ENCODE results near the gene SCIMP.
"Not testable (repeated sequence)": the region's sequence is repeated elsewhere in the genome, so short reads cannot be mapped to it uniquely, and the experiment has no call there.

The SCIMP gene

DNA sequence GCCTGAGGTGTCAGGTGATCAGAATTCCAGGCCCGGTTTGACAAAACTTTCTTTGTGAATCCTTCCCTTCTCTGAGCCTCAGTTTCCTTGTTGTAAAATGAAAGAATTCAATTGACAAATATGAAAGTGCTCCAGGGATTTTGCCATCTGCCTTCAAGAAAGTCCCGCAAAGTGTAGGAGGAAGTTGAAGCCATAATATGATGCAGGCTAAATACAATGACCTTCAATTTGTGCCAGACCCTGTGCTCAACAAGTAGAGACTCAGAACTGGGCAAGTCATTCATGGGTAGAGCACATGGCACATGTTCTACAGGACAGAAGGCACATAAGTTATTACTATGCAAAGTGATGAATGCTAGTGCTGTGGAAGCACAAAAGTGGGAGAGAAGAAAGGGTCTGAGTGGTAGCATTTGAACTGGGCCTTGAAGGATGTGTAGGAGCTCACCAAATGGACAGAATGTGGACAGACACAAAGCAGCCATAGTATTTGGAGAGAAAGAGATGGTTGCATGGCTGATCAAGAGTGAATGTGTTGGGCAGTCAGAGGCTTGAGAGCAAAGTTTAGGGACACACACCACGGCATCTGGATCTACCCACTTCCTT lies 2.4 kb upstream of the SCIMP start:
- no peak for DNase-seq

DNA sequence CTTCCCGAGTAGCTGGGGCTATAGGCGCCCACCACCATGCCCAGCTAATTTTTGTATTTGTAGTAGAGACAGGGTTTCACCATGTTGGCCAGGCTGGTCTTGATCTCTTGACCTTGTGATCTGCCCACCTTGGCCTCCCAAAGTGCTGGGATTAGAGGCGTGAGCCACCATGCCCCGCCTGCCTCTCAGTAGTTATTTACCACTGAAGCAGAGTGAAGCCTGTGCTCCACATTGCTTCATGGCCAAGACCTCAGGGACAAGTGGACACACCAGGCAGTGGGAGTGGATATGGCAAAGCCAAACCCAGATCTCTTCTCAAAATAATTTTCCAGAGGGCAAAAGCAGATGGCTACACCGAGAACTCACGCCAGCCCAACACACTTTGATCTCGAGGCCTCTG lies 1.2 kb downstream of the SCIMP start:
- not testable (repeated sequence) for DNase-seq

GRCh38 chr17:5226940-5227878 lies 7.5 kb downstream of the SCIMP start:
- no peak for DNase-seq

GRCh38 chr17:5225668-5226457 lies 8.8 kb downstream of the SCIMP start:
- no peak for DNase-seq

GRCh38 chr17:5221912-5222311 lies 12.7 kb downstream of the SCIMP start:
- not testable (repeated sequence) for DNase-seq

DNA sequence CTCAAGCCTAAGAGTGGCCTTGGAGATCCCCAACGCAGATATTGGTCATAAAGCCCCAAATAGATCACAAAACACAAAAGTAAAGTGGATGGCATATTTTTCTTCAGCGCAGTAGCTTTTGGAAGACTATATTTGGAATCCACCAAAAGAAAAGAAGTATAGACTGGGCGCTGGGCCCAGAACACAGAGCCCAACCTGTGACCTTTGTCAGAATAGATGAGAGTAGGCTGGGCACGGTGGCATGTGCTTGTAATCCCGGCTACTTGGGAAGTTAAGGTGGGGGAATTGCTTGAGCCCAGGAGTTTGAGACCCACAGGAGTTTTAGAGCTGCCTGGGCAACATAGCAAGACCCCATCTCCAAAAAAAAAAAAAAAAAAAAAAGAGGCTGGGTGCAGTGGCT lies 14.6 kb downstream of the SCIMP start:
- DNase-seq, result no peak

DNA sequence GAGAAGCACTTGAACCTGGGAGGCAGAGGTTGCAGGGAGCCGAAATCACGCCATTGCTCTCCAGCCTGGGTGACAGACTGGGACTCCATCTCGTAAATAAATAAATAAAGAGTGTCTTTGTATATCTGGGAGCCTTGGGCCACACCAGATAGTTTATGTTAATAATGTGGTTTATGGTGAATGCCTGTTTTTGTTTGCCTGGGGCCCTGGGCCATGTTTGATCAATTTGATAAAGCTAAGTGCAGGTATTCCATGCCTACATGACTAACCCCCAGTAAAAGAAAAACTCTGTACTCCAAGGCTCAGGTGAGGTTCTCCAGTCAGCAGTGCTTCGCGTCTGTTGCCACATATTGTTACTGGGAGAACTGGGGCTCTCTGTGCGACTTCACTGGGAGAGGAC lies 15.1 kb downstream of the SCIMP start:
- DNase-seq, result no peak

GRCh38 chr17:5217562-5217961 lies 17.1 kb downstream of the SCIMP start:
- not testable (repeated sequence) for DNase-seq

- DNase-seq, result no peak
These were observed 23.2 kb downstream of the SCIMP start for GRCh38 chr17:5211458-5211857.

GRCh38 chr17:5210614-5211252 lies 23.9 kb downstream of the SCIMP start:
- DNase-seq, result no peak

DNA sequence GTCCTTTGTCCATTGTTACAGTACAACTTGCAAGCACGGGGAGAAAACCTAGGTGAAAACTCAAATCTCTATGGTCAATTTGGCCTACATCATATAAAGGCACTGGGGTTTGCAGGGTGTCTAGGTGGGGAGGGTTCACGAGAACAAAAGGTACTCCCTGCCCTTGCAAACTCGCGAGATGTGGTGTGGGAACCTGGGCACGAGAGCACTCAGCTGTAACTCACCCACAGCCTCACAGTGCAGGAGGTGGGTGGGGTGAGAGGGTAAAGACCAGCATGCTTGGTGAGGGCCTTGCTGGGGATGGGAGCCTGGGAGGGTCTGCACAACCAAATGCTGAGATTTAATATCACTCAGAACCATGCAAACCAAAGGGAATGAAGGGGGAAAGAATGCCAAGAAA lies 24.6 kb downstream of the SCIMP start:
- no peak for DNase-seq

DNA sequence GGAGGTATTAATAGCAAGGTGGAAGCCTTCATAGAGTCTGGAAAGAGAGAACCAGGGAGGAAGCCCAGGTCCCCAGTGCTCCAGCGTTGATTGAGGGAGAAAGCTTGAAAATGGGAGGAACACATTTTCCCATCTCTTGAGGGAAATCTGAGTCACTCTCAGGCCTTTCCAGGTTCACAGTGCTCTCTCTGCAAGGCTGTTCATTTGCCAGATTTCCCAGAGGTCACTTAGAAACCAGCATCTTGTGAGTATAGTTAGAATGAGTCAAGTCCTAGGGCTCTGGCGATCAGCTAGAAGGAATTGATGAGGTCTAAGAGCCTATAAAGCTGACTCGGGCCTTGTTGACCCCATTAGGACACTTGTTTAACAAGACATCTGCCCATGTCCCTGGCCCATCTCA lies 25.3 kb downstream of the SCIMP start:
- DNase-seq, result no peak

- no peak for DNase-seq
These were observed 30.8 kb downstream of the SCIMP start for GRCh38 chr17:5203908-5204294.

- DNase-seq, result no peak
These were observed 31.3 kb downstream of the SCIMP start for GRCh38 chr17:5203178-5203907.

DNA sequence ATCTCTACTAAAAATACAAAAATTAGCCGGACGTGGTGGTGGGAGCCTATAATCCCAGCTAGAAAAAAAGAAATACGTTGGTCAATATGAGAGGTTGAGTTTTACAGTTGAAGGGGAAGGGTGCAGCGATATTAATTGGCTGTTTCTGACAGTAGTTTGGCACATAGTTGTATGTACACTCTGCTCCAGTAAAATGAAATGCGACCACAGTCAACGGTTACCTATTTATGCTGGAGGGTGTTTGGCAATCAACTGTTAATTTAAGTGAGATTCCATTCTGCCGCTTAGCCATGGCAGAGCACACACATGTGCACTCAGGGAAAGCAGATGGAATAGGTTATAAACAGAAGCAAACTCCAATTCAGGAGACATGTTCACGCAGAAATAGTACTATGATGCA lies 33.6 kb downstream of the SCIMP start:
- no peak for DNase-seq

- DNase-seq, result no peak
These were observed 34.3 kb downstream of the SCIMP start for GRCh38 chr17:5200360-5200759.

DNA sequence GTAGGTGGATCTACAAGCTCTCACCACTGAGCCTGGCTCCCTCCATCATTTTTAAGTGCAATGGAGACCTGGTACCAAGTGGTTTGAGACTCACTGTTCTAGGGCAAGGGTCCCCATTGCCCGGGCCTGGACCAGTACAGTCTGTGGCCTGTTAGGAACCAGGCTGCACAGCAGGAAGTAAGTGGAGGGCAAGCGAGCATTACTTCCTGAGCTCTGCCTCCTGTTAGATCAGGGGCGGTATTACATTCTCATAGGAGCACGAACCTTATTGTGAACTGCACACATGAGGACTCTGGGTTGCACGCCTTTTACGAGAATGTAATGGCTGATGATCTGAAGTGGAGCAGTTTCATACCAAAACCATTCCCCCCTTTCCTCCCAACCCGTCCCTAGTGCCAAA lies 36.2 kb downstream of the SCIMP start:
- DNase-seq, result no peak

DNA sequence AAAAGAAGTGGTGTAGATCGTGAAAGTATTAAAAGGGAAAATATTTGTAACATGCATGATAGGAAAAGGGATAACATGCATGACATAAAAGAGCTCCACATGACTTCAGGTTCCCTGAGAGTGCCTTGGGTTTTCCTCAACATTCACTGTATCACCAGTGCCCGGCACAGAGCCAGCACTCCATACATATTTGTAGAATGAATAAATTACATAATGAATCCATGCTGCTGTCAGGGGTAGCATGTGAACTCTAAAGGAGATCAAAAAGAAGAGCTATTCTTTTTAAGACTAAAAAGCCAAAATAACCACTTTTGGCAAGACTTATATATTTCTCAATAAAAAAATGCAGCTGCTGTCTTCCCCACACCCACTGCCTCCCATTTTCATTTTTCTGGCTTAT lies 40.3 kb downstream of the SCIMP start:
- DNase-seq, result no peak

- DNase-seq, result peak; percentile 84
These were observed 42.9 kb downstream of the SCIMP start, which contains the start of gene ZNF594 for GRCh38 chr17:5191541-5192417. TSS of gene ZNF594 (minus strand) at chr17:5191868. CDS start at chr17:5184256, 7,612 bp downstream.

DNA sequence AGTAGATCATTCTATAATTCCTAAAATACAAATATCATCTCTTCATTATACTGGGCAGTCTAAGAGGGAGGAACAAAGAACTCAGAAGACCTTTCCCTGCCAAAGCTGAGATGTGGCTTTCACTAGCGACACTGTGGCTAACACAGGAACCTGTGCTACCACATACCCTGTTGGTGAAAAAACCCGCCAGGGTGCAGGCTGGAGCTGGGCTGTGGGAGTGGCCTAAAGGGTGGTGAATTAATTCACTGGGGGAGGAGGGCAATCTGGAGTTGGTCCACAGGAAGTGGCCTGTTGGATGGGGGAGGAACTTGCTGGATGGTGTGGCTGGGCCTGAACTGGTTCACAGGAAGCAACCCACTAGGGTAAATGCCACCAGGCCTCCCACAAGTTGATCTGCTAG lies 50.4 kb downstream of the SCIMP start:
- DNase-seq, result no peak

- DNase-seq, result no peak
These were observed 51.3 kb downstream of the SCIMP start for GRCh38 chr17:5183410-5183793.

Measured in NCI-H2029 (cell line).